Naive thymus-derived CD4-positive, alpha-beta T cell (primary cell): ENCODE measurements around the gene ZBTB7C. TPM values are rescaled to one million over a fixed set of nuclear protein-coding genes. Genes with fewer than 3 reads are reported as not detected.
"Not testable (repeated sequence)": the region's sequence is repeated elsewhere in the genome, so short reads cannot be mapped to it uniquely, and the experiment has no call there.

Experiments used
- ATAC-seq: fragments of 150-1000 bp; cut with Tn5 transposase; 2 replicates; pipeline ENCODE4 v1.10.0; 2021; ENCODE audit warnings: mild to moderate bottlenecking, moderate library complexity
- CTCF ChIA-PET: fragments of 350-600 bp; sonication (Branson Sonifier 250); formaldehyde crosslinking; loops from one replicate; lab custom pipeline; 2021; ENCODE audit warnings: antibody characterized with exemption; lab: Charles Lee
- POLR2A ChIA-PET: fragments of 350-600 bp; sonication (Branson Sonifier 250); formaldehyde crosslinking; loops from one replicate; lab custom pipeline; 2021; ENCODE audit warnings: antibody characterized with exemption, inconsistent platforms; lab: Charles Lee
- DNase-seq, 9 donors: peaks; one replicate each; pipeline versions ENCODE4 v3.0.0 to v3.0.0-alpha.2; 2020 to 2022; ENCODE audit warnings: mixed read lengths in 1 of 9
- H3K27ac ChIP-seq: one replicate; pipeline ENCODE4 v1.7.0; 2013; ENCODE audit warnings: mild to moderate bottlenecking, low read depth, low read length, moderate library complexity
- H3K27me3 ChIP-seq, 2 donors: one replicate each; pipeline ENCODE4 v1.7.0; 2013; ENCODE audit warnings: low read length in 2 of 2, mild to moderate bottlenecking in 2 of 2, moderate library complexity in 2 of 2; ENCODE audit not compliant: control insufficient read depth in 2 of 2, insufficient read depth in 2 of 2
- H3K36me3 ChIP-seq, 3 experiments: 1 replicate in 2 of 3; 2 replicates in 1 of 3; pipeline ENCODE4 v1.7.0; 2013; ENCODE audit warnings: low read length in 3 of 3, mild to moderate bottlenecking in 3 of 3, moderate library complexity in 1 of 3; ENCODE audit not compliant: insufficient read depth in 3 of 3, control insufficient read depth in 2 of 3
- H3K4me1 ChIP-seq, 2 donors: one replicate each; pipeline ENCODE4 v1.7.0; 2013; ENCODE audit warnings: low read length in 2 of 2, mild to moderate bottlenecking in 2 of 2, moderate library complexity in 1 of 2; ENCODE audit not compliant: control insufficient read depth in 2 of 2, insufficient read depth in 2 of 2
- H3K4me3 ChIP-seq: 2 replicates; pipeline ENCODE4 v1.7.0; 2013; ENCODE audit warnings: mild to moderate bottlenecking, low read length
- H3K9me3 ChIP-seq, 3 experiments: 1 replicate in 2 of 3; 2 replicates in 1 of 3; pipeline ENCODE4 v1.7.0; 2013; ENCODE audit warnings: low read length in 3 of 3; ENCODE audit not compliant: control insufficient read depth in 2 of 3
- H3K27ac Mint-ChIP-seq, 9 donors: one replicate each; pipeline ENCODE4 v1.8.0; 2020 to 2022; ENCODE audit warnings: mixed read lengths in 9 of 9, mild to moderate bottlenecking in 8 of 9, moderate library complexity in 5 of 9, inconsistent platforms in 2 of 9
- H3K27me3 Mint-ChIP-seq, 5 donors: one replicate each; pipeline ENCODE4 v1.8.0; 2021 to 2022; ENCODE audit warnings: mixed read lengths in 5 of 5, mild to moderate bottlenecking in 1 of 5
- H3K36me3 Mint-ChIP-seq, 5 donors: one replicate each; pipeline ENCODE4 v1.8.0; 2020 to 2022; ENCODE audit warnings: mixed read lengths in 5 of 5, mild to moderate bottlenecking in 3 of 5, inconsistent platforms in 1 of 5
- H3K4me1 Mint-ChIP-seq, 7 donors: one replicate each; pipeline ENCODE4 v1.8.0; 2020 to 2022; ENCODE audit warnings: mixed read lengths in 7 of 7, mild to moderate bottlenecking in 3 of 7, inconsistent platforms in 1 of 7
- H3K4me3 Mint-ChIP-seq, 10 donors: one replicate each; pipeline ENCODE4 v1.8.0; 2020 to 2022; ENCODE audit warnings: mild to moderate bottlenecking in 10 of 10, mixed read lengths in 10 of 10, moderate library complexity in 6 of 10, inconsistent platforms in 2 of 10
- H3K9me3 Mint-ChIP-seq, 11 donors: one replicate each; pipeline ENCODE4 v1.8.0; 2020 to 2022; ENCODE audit warnings: mixed read lengths in 11 of 11, mild to moderate bottlenecking in 4 of 11, inconsistent platforms in 1 of 11, moderate library complexity in 1 of 11
- intact Hi-C, 2 donors: fragments of 100-400 bp; cut with micrococcal nuclease; formaldehyde crosslinking; loops; one replicate each; pipeline ENCODE4 v1.15.1; 2023
- polyA plus RNA-seq, 2 donors: library from polyadenylated mRNA; unstranded; fragments of 300-500 nt; fragmentation: Illumina TruSeq; gene quantifications; one replicate each; pipeline ENCODE4 v1.2.3, GENCODE V29; 2021
- total RNA-seq, 6 experiments: library from RNA in 5 of 6; stranded (reverse) in 5 of 6; gene quantifications; 1 replicate in 5 of 6; 2 replicates in 1 of 6; pipeline ENCODE4 v1.2.3 and lab custom pipeline; 2021 to 2026

The ZBTB7C gene
- total and polyA plus RNA-seq, 7 experiments from 2014 or later, result 0.51 TPM; not detected in 6

DNA sequence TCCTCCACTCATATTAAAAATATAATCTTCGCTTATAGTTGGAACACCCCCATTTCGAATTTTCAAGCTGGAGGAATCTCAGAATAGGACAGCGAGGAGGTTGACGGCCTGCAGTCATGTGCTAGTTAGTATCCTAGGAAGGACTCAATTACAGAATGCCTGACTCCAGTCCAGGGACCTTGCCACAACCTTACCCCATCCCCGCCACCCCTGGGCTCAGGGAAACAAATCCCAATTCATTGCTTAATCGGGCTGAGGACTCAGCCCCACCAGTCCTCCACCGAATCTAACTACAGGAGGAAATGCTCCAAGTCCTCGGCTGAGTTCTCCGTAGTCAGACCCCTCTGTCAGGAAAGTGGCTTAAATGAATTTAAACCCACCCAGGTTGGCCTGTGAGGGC lies 31.7 kb upstream of the ZBTB7C start:
- no peak for ATAC-seq
- peaks cover 0 to 5% (median 4%) of the 10 kb centered on the region in 7 donors for H3K4me1 Mint-ChIP-seq
- Histone ChIP-seq H3K4me3 (no peak overlapping the region), H3K27ac (no peak overlapping the region), H3K27me3 (no peaks in the 10 kb centered on the region), H3K4me1 (no peaks in the 10 kb centered on the region), H3K36me3 (no peaks in the 10 kb centered on the region), H3K9me3 (no peaks in the 10 kb centered on the region)
- H3K36me3 Mint-ChIP-seq, result no peaks in the 10 kb centered on the region
- H3K4me3 Mint-ChIP-seq, result no peak overlapping the region
- ChIA-PET CTCF (interaction anchor here (0.6 to 1.0 kb wide), 2 partner anchors 23 to 530 kb away, joined by 3 to 4 read pairs; no protein-coding TSS in a partner anchor), POLR2A (no interaction called here)
- intact Hi-C loops, result no loop called here
- H3K27me3 Mint-ChIP-seq, result peaks cover 56 to 71% (median 60%) of the 10 kb centered on the region in 5 donors
- no peak for DNase-seq
- H3K9me3 Mint-ChIP-seq, result no peaks in the 10 kb centered on the region
- H3K27ac Mint-ChIP-seq, result no peak overlapping the region

DNA sequence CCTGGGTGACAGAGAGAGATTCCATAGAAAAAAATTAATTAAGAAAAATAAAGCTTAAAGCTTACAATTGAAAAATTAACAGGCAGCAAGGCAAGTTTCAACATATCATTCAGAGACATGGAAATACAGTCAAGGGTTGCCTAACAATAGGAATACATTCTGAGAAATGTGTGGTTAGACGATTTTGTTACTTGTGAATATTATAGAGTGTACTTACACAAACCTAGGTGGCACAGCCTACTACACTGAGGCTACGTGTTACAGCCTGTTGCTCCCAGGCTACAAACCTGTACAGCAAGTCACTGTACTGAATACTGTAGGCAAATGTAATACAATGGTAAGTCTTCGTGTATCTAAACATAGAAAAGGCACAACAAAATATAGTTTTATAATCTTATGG lies 27.7 kb upstream of the ZBTB7C start:
- no peaks in the 10 kb centered on the region for H3K36me3 ChIP-seq
- no peak overlapping the region for H3K27ac Mint-ChIP-seq
- peaks cover 0 to 5% (median 0%) of the 10 kb centered on the region in 11 donors for H3K9me3 Mint-ChIP-seq
- no peak overlapping the region for H3K27ac ChIP-seq
- no peaks in the 10 kb centered on the region for H3K27me3 ChIP-seq
- no peaks in the 10 kb centered on the region for H3K9me3 ChIP-seq
- POLR2A ChIA-PET, result no interaction called here
- no peak overlapping the region for H3K4me3 Mint-ChIP-seq
- DNase-seq (no peak), ATAC-seq (no peak)
- H3K4me1 ChIP-seq, result no peaks in the 10 kb centered on the region
- CTCF ChIA-PET, result interaction anchor here (1.9 kb wide), 1 partner anchor 8 kb away, joined by 9 read pairs; no protein-coding TSS in a partner anchor
- H3K4me1 Mint-ChIP-seq, result no peaks in the 10 kb centered on the region
- intact Hi-C loops, result no loop called here
- no peaks in the 10 kb centered on the region for H3K36me3 Mint-ChIP-seq
- H3K4me3 ChIP-seq, result no peak overlapping the region
- H3K27me3 Mint-ChIP-seq, result peaks cover 45 to 64% (median 57%) of the 10 kb centered on the region in 5 donors

DNA sequence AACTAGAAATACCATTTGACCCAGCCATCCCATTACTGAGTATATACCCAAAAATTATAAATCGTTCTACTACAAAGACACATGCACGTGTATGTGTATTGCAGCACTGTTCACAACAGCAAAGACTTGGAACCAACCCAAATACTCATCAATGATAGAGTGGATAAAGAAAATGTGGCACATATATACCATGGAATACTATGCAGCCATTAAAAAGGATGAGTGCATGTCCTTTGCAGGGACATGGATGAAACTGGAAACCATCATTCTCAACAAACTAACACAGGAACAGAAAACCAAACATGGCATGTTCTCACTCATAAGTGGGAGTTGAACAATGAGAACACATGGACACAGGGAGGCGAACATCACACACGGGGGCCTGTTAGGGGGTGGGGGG lies 25.2 kb upstream of the ZBTB7C start:
- DNase-seq, intact Hi-C loops, H3K27me3 ChIP-seq, H3K9me3 ChIP-seq, H3K27ac Mint-ChIP-seq, H3K4me3 Mint-ChIP-seq, H3K4me3 ChIP-seq, CTCF ChIA-PET, H3K9me3 Mint-ChIP-seq, H3K36me3 ChIP-seq, ATAC-seq, POLR2A ChIA-PET, H3K36me3 Mint-ChIP-seq, H3K27ac ChIP-seq, H3K4me1 Mint-ChIP-seq, H3K4me1 ChIP-seq: not testable (repeated sequence)
- peaks cover 38 to 60% (median 45%) of the 10 kb centered on the region in 5 donors for H3K27me3 Mint-ChIP-seq

GRCh38 chr18:48433541-48433940 lies 24.4 kb upstream of the ZBTB7C start:
- ChIA-PET POLR2A (no interaction called here), CTCF (no interaction called here)

GRCh38 chr18:48430150-48430549 lies 21.0 kb upstream of the ZBTB7C start:
- Histone ChIP-seq H3K9me3 (no peaks in the 10 kb centered on the region), H3K27me3 (no peaks in the 10 kb centered on the region), H3K4me1 (no peaks in the 10 kb centered on the region), H3K4me3 (no peak overlapping the region), H3K36me3 (no peaks in the 10 kb centered on the region), H3K27ac (no peak overlapping the region)
- ATAC-seq (no peak), DNase-seq (no peak)
- intact Hi-C loops, result no loop called here
- Mint-ChIP-seq H3K9me3 (peaks cover 0 to 4% (median 0%) of the 10 kb centered on the region in 11 donors), H3K4me1 (no peaks in the 10 kb centered on the region), H3K4me3 (no peak overlapping the region), H3K27me3 (peaks cover 39 to 72% (median 43%) of the 10 kb centered on the region in 5 donors), H3K36me3 (no peaks in the 10 kb centered on the region), H3K27ac (no peak overlapping the region)
- ChIA-PET POLR2A (no interaction called here), CTCF (no interaction called here)

More at GRCh38 chr18:48433541-48433940, 24.4 kb upstream of the ZBTB7C start:
- H3K27me3 ChIP-seq, result no peaks in the 10 kb centered on the region
- H3K27ac Mint-ChIP-seq, result no peak overlapping the region
- peaks cover 41 to 62% (median 45%) of the 10 kb centered on the region in 5 donors for H3K27me3 Mint-ChIP-seq
- H3K4me3 ChIP-seq, result no peak overlapping the region
- no peak overlapping the region for H3K27ac ChIP-seq
- no peak overlapping the region for H3K4me3 Mint-ChIP-seq
- H3K4me1 ChIP-seq, result no peaks in the 10 kb centered on the region
- H3K9me3 Mint-ChIP-seq, result peaks cover 0 to 5% (median 0%) of the 10 kb centered on the region in 11 donors
- no peak for DNase-seq
- no peaks in the 10 kb centered on the region for H3K36me3 ChIP-seq
- no peaks in the 10 kb centered on the region for H3K4me1 Mint-ChIP-seq
- no peaks in the 10 kb centered on the region for H3K9me3 ChIP-seq
- no peak for ATAC-seq
- intact Hi-C loops, result no loop called here
- no peaks in the 10 kb centered on the region for H3K36me3 Mint-ChIP-seq

DNA sequence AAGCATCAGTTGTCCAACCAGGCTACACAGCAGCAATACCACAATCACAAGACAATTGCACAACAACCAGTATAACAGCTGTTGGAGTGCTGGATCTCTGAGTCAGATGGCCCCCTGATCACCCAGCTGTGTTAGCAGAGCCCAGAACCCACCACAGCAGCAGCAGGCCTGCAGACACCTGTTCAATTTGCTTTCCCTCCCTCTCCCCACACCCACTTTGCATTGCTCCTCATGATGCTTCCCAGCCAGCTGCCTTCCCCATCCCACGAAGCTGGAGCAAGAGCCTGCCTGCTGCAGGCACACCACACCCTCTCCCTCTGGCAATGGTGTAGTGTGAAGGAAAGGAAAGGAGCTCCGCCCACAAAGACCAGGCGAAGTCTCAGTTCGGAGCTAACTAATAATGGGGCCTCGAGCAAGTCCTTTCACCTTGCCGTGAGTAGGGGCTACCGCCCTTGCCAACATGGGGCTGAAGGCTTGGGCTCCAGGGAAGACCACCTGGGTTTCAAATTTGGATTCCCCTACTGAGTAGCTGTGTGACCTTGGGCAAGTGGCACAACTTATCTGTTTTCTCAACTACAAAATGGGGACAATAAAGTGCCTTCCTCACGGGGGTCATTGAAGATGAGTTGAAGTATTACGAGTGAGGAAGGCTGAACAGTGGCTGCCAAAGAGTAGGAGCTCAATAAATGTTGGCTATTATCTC lies 19.4 kb upstream of the ZBTB7C start:
- no peaks in the 10 kb centered on the region for H3K4me1 Mint-ChIP-seq
- no peaks in the 10 kb centered on the region for H3K36me3 Mint-ChIP-seq
- intact Hi-C loops, result no loop called here
- DNase-seq (no peak), ATAC-seq (no peak)
- no peak overlapping the region for H3K4me3 Mint-ChIP-seq
- Histone ChIP-seq H3K27ac (no peak overlapping the region), H3K36me3 (no peaks in the 10 kb centered on the region), H3K4me3 (no peak overlapping the region), H3K27me3 (no peaks in the 10 kb centered on the region), H3K4me1 (no peaks in the 10 kb centered on the region), H3K9me3 (no peaks in the 10 kb centered on the region)
- ChIA-PET CTCF (interaction anchor here (0.8 to 1.3 kb wide), 2 partner anchors 18 to 30 kb away, joined by 3 read pairs; no protein-coding TSS in a partner anchor), POLR2A (no interaction called here)
- H3K9me3 Mint-ChIP-seq, result peaks cover 0 to 3% (median 0%) of the 10 kb centered on the region in 11 donors
- no peak overlapping the region for H3K27ac Mint-ChIP-seq
- H3K27me3 Mint-ChIP-seq, result peaks cover 42 to 69% (median 55%) of the 10 kb centered on the region in 5 donors

DNA sequence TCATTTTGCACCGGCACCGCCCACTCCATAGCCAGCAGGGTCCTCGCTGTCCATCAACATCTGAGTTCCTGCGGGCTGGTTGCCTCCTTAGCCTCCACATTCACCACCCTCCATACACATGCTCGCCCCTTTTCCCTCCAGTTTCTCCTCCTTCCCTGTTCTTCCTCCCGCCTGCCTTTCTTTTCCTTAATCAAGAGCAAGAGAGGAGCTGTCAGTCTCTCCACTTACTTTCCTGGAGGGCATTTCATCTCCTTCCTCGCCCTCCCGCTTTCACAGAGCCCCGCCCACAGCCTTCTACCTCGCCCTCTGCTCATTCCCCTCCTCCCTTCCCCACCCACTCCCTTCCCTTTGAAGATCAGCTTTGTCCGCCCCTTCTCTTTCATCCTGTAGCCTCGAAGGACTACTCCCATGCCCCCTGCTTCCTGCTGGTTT lies 13.8 kb upstream of the ZBTB7C start:
- Mint-ChIP-seq H3K4me1 (peaks cover 0 to 4% (median 0%) of the 10 kb centered on the region in 7 donors), H3K27ac (no peak overlapping the region), H3K4me3 (no peak overlapping the region), H3K36me3 (no peaks in the 10 kb centered on the region), H3K9me3 (peaks cover 0 to 3% (median 0%) of the 10 kb centered on the region in 11 donors), H3K27me3 (peaks cover 63 to 77% (median 65%) of the 10 kb centered on the region in 5 donors)
- no peak for ATAC-seq
- H3K36me3 ChIP-seq, result no peaks in the 10 kb centered on the region
- intact Hi-C loops, result no loop called here
- no peaks in the 10 kb centered on the region for H3K4me1 ChIP-seq
- H3K9me3 ChIP-seq, result no peaks in the 10 kb centered on the region
- POLR2A ChIA-PET, result no interaction called here
- DNase-seq, result no peak
- H3K27ac ChIP-seq, result no peak overlapping the region
- no peaks in the 10 kb centered on the region for H3K27me3 ChIP-seq
- no peak overlapping the region for H3K4me3 ChIP-seq
- CTCF ChIA-PET, result no interaction called here
